Endothelial cell of umbilical vein (primary cell): Measurements from ENCODE around the gene SMIM12. TPM values are rescaled to one million over a fixed set of nuclear protein-coding genes. Genes with fewer than 3 reads are reported as not detected.

Source experiments
- BruUV-seq: library from RNA; stranded (reverse); fragments of 400-500 nt; replicated peaks from 2 replicates; lab custom pipeline; 2021; lab: Mats Ljungman, UMichigan
- CTCF ChIA-PET: fragments of 300-600, 350-600 bp; sonication (Branson Sonifier 250); formaldehyde crosslinking; loops from one replicate; lab custom pipeline; 2021; ENCODE audit warnings: antibody characterized with exemption, inconsistent platforms; lab: Charles Lee
- POLR2A ChIA-PET: fragments of 300-600, 350-600 bp; sonication (Branson Sonifier 250); formaldehyde crosslinking; loops from one replicate; lab custom pipeline; 2021; ENCODE audit warnings: antibody characterized with exemption, inconsistent platforms; lab: Charles Lee
- DNase-seq: peaks from one replicate; pipeline ENCODE4 v3.0.0-alpha.2; 2011; ENCODE audit warnings: low read depth, low spot score
- FAIRE-seq: peaks from 2 replicates; lab custom pipeline; 2011; peaks lifted over from hg19 to GRCh38; lab: Jason Lieb, UNC
- H2AFZ ChIP-seq: 2 replicates; pipeline ENCODE4 v1.6.0; 2012; ENCODE audit warnings: low read depth, low read length, control low read depth, inconsistent platforms
- H3K27ac ChIP-seq: 2 replicates; pipeline ENCODE4 v1.5.1; 2011; ENCODE audit warnings: low read depth, mild to moderate bottlenecking, control low read depth, low read length, moderate library complexity; ENCODE audit not compliant: insufficient read depth
- H3K27me3 ChIP-seq, 2 experiments: 2 replicates each; pipeline versions ENCODE4 v1.6.0 to v1.6.1; 2011; ENCODE audit warnings: low read length in 2 of 2, mixed read lengths in 1 of 2; ENCODE audit not compliant: control insufficient read depth in 2 of 2, insufficient read depth in 2 of 2
- H3K36me3 ChIP-seq, 2 experiments: 2 replicates in 1 of 2; 3 replicates in 1 of 2; pipeline ENCODE4 v1.5.1; 2011; ENCODE audit warnings: low read length in 2 of 2, mild to moderate bottlenecking in 1 of 2, moderate library complexity in 1 of 2; ENCODE audit not compliant: control insufficient read depth in 2 of 2, insufficient read depth in 2 of 2; ENCODE audit errors: extremely low read depth in 1 of 2
- H3K4me1 ChIP-seq: 3 replicates; pipeline ENCODE4 v1.5.1; 2011; ENCODE audit warnings: mild to moderate bottlenecking, low read length; ENCODE audit not compliant: control insufficient read depth, insufficient read depth; ENCODE audit errors: extremely low read depth
- H3K4me2 ChIP-seq: 2 replicates; pipeline ENCODE4 v1.6.1; 2011; ENCODE audit warnings: low read length, control low read depth, mixed read lengths; ENCODE audit not compliant: insufficient read depth
- H3K4me3 ChIP-seq, 3 experiments: fragments of 200-600 bp in 1 of 3; sonication (generic), shearing (Covaris generic) in 1 of 3; replicated peaks in 1 of 3; 2 replicates each; pipeline ENCODE4 v1.5.1; 2011 to 2016; ENCODE audit warnings: control low read depth in 3 of 3, low read length in 3 of 3, mild to moderate bottlenecking in 2 of 3, inconsistent platforms in 1 of 3, low read depth in 1 of 3, moderate library complexity in 1 of 3; ENCODE audit not compliant: insufficient read depth in 1 of 3
- H3K79me2 ChIP-seq: 2 replicates; pipeline ENCODE4 v1.6.0; 2012; ENCODE audit warnings: low read length, inconsistent platforms; ENCODE audit not compliant: control insufficient read depth, insufficient read depth
- H3K9ac ChIP-seq: replicated peaks from 2 replicates; pipeline ENCODE3; 2011; ENCODE audit warnings: low read length, control low read depth; ENCODE audit not compliant: insufficient read depth; ENCODE audit errors: extremely low read depth
- H3K9me1 ChIP-seq: replicated peaks from 3 replicates; pipeline ENCODE4 v1.6.0; 2011; ENCODE audit warnings: mild to moderate bottlenecking, low read length; ENCODE audit not compliant: control insufficient read depth, insufficient read depth; ENCODE audit errors: extremely low read depth
- H3K9me3 ChIP-seq: replicated peaks from 2 replicates; pipeline ENCODE4 v1.5.1; 2012; ENCODE audit warnings: low read length, inconsistent platforms; ENCODE audit not compliant: control insufficient read depth, insufficient read depth
- H4K20me1 ChIP-seq: replicated peaks from 2 replicates; pipeline ENCODE3; 2011; ENCODE audit warnings: mild to moderate bottlenecking, low read length; ENCODE audit not compliant: control insufficient read depth, insufficient read depth; ENCODE audit errors: extremely low read depth
- EZH2 ChIP-seq: IDR thresholded peaks from 2 replicates; pipeline ENCODE4 v1.6.1; 2012; ENCODE audit warnings: borderline replicate concordance, low read depth, mild to moderate bottlenecking, moderate library complexity, low read length, inconsistent platforms; ENCODE audit not compliant: severe bottlenecking
- JUN ChIP-seq: IDR thresholded peaks from 2 replicates; pipeline ENCODE4 v1.6.1; 2011; ENCODE audit warnings: borderline replicate concordance, low read depth; ENCODE audit not compliant: insufficient read length, insufficient read depth
- MAX ChIP-seq: IDR thresholded peaks from 2 replicates; pipeline ENCODE4 v1.6.1; 2011; ENCODE audit not compliant: insufficient read depth, insufficient read length
- MYC ChIP-seq: IDR thresholded peaks from one replicate; pipeline ENCODE4 v1.6.1; 2011; ENCODE audit warnings: mild to moderate bottlenecking, low read depth, low read length
- POLR2A ChIP-seq: IDR thresholded peaks from 2 replicates; pipeline ENCODE4 v1.6.1; 2012; ENCODE audit warnings: low read depth, mild to moderate bottlenecking, control low read depth, low read length
- dilution Hi-C: fragments of 300-500 bp; cut with MboI; formaldehyde crosslinking; loops from one replicate; pipeline ENCODE4 v1.15.0; 2019; ENCODE audit warnings: low sequenced_read_pairs; ENCODE audit not compliant: extremely low pct_ligation_motif_present
- intact Hi-C: fragments of 100-400 bp; cut with micrococcal nuclease; formaldehyde crosslinking; loops from one replicate; pipeline ENCODE4 v1.10.0; 2022
- polyA plus RNA-seq, 4 experiments: library from polyadenylated mRNA; depleted of rRNA in 3 of 4; stranded (reverse) in 3 of 4; unstranded in 1 of 4; fragments of >200 nt; gene quantifications; 2 replicates each; pipeline versions ENCODE4 v1.2.1 to v1.2.3, GENCODE V29; 2011 to 2012; ENCODE audit warnings: missing spikeins in 1 of 4
- total RNA-seq: library from RNA; stranded (reverse); gene quantifications from 2 replicates; pipeline ENCODE4 v1.2.3, GENCODE V29; 2021

Gene SMIM12
- total and polyA plus RNA-seq, 2 donors (not counting 3 experiments of a cell fraction or from before 2014, with no cell fraction given): 66.2 to 85.9 TPM

- no peaks in the 10 kb centered on the region for H4K20me1 ChIP-seq
- H3K9ac ChIP-seq: no peak overlapping the region
- H3K27me3 ChIP-seq: peaks cover 2 to 3% of the 10 kb centered on the region in 2 experiments
- H3K4me3 ChIP-seq: no peak overlapping the region
- H3K9me1 ChIP-seq: no peaks in the 10 kb centered on the region
- no peak overlapping the region for H3K27ac ChIP-seq
- no TSS peak for BruUV-seq
- no peaks in the 10 kb centered on the region for H3K4me1 ChIP-seq
- ChIA-PET CTCF (interaction anchor here (1.0 to 1.4 kb wide), 4 partner anchors 13 to 39 kb away, joined by 3 read pairs; no protein-coding TSS in a partner anchor), POLR2A (no interaction called here)
- no peak for FAIRE-seq
- no peak for DNase-seq
- intact Hi-C loops (no loop called here), dilution Hi-C loops (no loop called here)
- H3K4me2 ChIP-seq: no peak overlapping the region
- TF ChIP-seq EZH2 (no peak), POLR2A (no peak), JUN (no peak), MAX (no peak)
- H3K36me3 ChIP-seq: no peaks in the 10 kb centered on the region
- H2AFZ ChIP-seq: no peak overlapping the region
- H3K79me2 ChIP-seq: no peaks in the 10 kb centered on the region
- H3K9me3 ChIP-seq: no peaks in the 10 kb centered on the region
Observed at GRCh38 chr1:34827341-34827941, 32.1 kb downstream of the SMIM12 start.

DNA sequence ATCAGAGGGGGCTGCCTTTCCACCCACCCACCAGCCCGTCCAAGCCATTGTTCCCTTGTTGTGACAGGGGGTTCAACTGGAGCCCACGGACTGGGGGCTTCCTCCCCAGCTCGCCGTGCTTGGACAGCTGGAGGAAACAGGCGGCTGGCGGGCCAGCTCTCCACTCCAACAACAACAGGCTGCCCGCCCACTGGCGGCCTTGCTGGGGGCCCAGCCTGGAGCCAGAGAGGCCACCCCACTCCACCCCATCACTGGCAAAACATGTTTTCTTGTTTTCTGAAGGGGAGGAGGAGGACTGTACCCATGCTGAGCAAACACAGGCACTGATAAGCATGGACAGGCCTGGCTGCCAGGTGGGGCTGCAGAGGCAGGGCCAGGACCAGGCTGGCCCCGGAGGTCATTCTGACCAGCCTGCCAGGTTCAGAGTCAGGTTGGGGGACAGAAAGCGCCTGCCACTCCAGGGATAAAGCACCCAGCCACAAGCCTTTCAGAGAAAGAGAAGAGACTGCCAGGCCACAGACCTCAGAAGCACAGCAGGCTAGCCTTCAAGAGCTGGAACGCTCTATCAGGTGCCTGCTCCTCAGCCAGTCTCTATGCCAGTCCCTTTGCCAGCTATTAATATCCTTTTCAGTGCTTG lies 34.0 kb downstream of the SMIM12 start:
- Histone ChIP-seq H3K36me3 (no peaks in the 10 kb centered on the region), H3K9me3 (no peaks in the 10 kb centered on the region), H3K27me3 (peaks cover 2 to 3% of the 10 kb centered on the region in 2 experiments), H2AFZ (no peak overlapping the region), H4K20me1 (no peaks in the 10 kb centered on the region), H3K79me2 (no peaks in the 10 kb centered on the region), H3K9me1 (no peaks in the 10 kb centered on the region), H3K4me1 (no peaks in the 10 kb centered on the region), H3K9ac (no peak overlapping the region), H3K4me3 (no peak overlapping the region), H3K27ac (no peak overlapping the region), H3K4me2 (no peak overlapping the region)
- intact Hi-C loops: loop anchor here (1.0 kb wide), 1 partner anchor 19 kb away; no protein-coding TSS in a partner anchor
- CTCF ChIA-PET: interaction anchor here (1.3 kb wide), 1 partner anchor 27 kb away, joined by 5 read pairs; no protein-coding TSS in a partner anchor
- FAIRE-seq: peak; percentile 31
- TF ChIP-seq MYC (no peak), EZH2 (peak; percentile 26)
- POLR2A ChIA-PET: no interaction called here
- BruUV-seq: no TSS peak
- DNase-seq: peak; percentile 97
- dilution Hi-C loops: no loop called here
